ENCODE data around the gene CDC34.

GRCh38 chr19:591099-591958, 59.8 kb downstream of the CDC34 start:
- TF ChIP-seq CTCF (IDR thresholded peaks at IDR 0.05) (no peak), POLR2A (IDR thresholded peaks at IDR 0.05) (no peak)
